Adrenal gland (tissue), 12 donors: ENCODE measurements around the gene SLC5A6. TPM values are rescaled to one million over a fixed set of nuclear protein-coding genes. Genes with fewer than 3 reads are reported as not detected.

ENCODE experiments used
- DNase-seq, 7 donors: peaks; one replicate each; pipeline ENCODE4 v3.0.0-alpha.2; 2019 to 2020
- H3K27ac ChIP-seq, 5 donors: fragments of 200-600 bp; sonication (generic) in 4 of 5; 1 replicate in 3 of 5; 2 replicates in 2 of 5; pipeline versions ENCODE4 v1.5.1 to v1.8.0; 2016 to 2020; ENCODE audit warnings: mild to moderate bottlenecking in 1 of 5
- H3K27me3 ChIP-seq: fragments of 200-600 bp; 2 replicates; pipeline ENCODE4 v1.8.0; 2021
- H3K36me3 ChIP-seq, 2 donors: fragments of 200-600 bp; replicated peaks in 1 of 2; 1 replicate in 1 of 2; 2 replicates in 1 of 2; pipeline versions ENCODE4 v1.5.1 to v1.8.0; 2018 to 2022
- H3K4me1 ChIP-seq, 2 donors: fragments of 200-600 bp; replicated peaks in 1 of 2; 1 replicate in 1 of 2; 2 replicates in 1 of 2; pipeline versions ENCODE4 v1.5.1 to v1.8.0; 2018 to 2021
- H3K4me3 ChIP-seq, 4 donors: fragments of 200-600 bp; sonication (generic) in 3 of 4; one replicate each; pipeline ENCODE4 v1.5.1; 2016 to 2018
- H3K9me3 ChIP-seq, 3 donors: fragments of 200-600 bp; sonication (generic) in 1 of 3; replicated peaks in 1 of 3; 1 replicate in 2 of 3; 2 replicates in 1 of 3; pipeline versions ENCODE4 v1.5.1 to v1.8.0; 2016 to 2021
- POLR2A ChIP-seq, 2 donors: fragments of 450-650 bp; IDR thresholded peaks; one replicate each; pipeline ENCODE4 v1.6.1; 2017; ENCODE audit warnings: antibody characterized with exemption in 2 of 2, mild to moderate bottlenecking in 2 of 2, moderate library complexity in 1 of 2
- WGBS, 4 donors: extraction: QIAGEN DNeasy Blood & Tissue Kit in 2 of 4; methylation state at CpG; one replicate each; pipeline versions ENCODE4 v1.1.5 to v1.1.7; 2013 to 2017; 5-methylcytosine and 5-hydroxymethylcytosine counted together
- intact Hi-C, 2 donors: fragments of 100-400 bp; cut with DNase I; formaldehyde crosslinking; loops; one replicate each; pipeline versions ENCODE4 v1.14.1 to v1.15.0; 2022 to 2023
- polyA plus RNA-seq, 3 donors: library from polyadenylated mRNA; stranded (reverse); fragments of 200-250 nt in 2 of 3; fragments of 350-450 nt in 1 of 3; fragmentation: Illumina TruSeq in 1 of 3; extraction: RNeasy Lipid Tissue Mini Kit (QIAGEN cat#74804) in 1 of 3; gene quantifications; one replicate each; pipeline ENCODE4 v1.2.3, GENCODE V29; 2013 to 2014
- total RNA-seq, 9 donors: library from RNA; depleted of rRNA in 4 of 9; stranded (reverse); fragments of >200 nt in 4 of 9; fragments of 120-200 nt in 1 of 9; fragmentation: NEBNext Ultra II Directional in 1 of 9; extraction: Animal tissue kit (Norgen Biotek cat#: 25700) in 1 of 9; gene quantifications; one replicate each; pipeline versions ENCODE4 v1.1.0 to v1.2.4, GENCODE V29; 2013 to 2023
- TF ChIP-seq, protein P1 (sequence below), 6 experiments: fragments of 450-650 bp in 4 of 6; fragments of 200-600 bp in 2 of 6; sonication (generic) in 1 of 6; IDR thresholded peaks; 1 replicate in 5 of 6; 2 replicates in 1 of 6; pipeline versions ENCODE4 v1.5.1 to v1.8.0; 2016 to 2021; ENCODE audit warnings: antibody characterized with exemption in 6 of 6, mild to moderate bottlenecking in 2 of 6, moderate library complexity in 1 of 6
- donor health status: healthy with polysubstance abuse.
- donor health status: Bipolar disorder and iron deficiency.
- donor health status: DM: yes; HTN: yes; CAD: no.
- donor health status: DM: no; HTN: no; CAD: no.
- donor health status: DM: no; HTN: no; CAD: no.
- donor health status: DM: yes; HTN: yes; CAD: no.

SLC5A6 gene
- total and polyA plus RNA-seq, 12 donors: 13.5 to 35.0 (median 18.3) TPM

DNA sequence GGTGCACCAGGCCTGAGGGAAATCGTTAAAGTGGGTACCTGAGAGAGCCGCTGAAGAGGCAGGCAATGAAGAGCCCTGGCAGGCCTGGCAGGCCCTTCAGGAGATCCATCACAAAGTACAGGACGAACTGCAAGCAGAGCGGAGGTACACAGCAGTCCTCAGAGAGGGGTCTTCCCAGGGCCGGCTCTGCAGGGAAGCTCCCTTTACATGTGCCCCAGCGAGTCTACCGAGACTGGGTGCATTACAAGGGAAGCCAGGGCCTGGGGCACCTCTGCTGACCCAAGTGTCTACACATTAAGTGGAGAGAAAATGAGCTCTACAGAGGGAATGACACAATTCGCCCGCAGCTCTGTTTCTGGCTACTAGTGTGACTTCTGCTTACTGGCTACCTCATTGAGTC is 8.3 kb downstream of the SLC5A6 start:
- intact Hi-C loops: no loop called here
- Histone ChIP-seq H3K36me3 (peaks cover 0 to 51% of the 10 kb centered on the region in 2 donors), H3K9me3 (no peaks in the 10 kb centered on the region), H3K27me3 (no peaks in the 10 kb centered on the region), H3K4me1 (no peaks in the 10 kb centered on the region), H3K27ac (no peak overlapping the region), H3K4me3 (no peak overlapping the region)
- no peak for DNase-seq
- no peak for TF ChIP-seq POLR2A (IDR thresholded peaks at IDR 0.05)
- TF ChIP-seq, protein P1, sequence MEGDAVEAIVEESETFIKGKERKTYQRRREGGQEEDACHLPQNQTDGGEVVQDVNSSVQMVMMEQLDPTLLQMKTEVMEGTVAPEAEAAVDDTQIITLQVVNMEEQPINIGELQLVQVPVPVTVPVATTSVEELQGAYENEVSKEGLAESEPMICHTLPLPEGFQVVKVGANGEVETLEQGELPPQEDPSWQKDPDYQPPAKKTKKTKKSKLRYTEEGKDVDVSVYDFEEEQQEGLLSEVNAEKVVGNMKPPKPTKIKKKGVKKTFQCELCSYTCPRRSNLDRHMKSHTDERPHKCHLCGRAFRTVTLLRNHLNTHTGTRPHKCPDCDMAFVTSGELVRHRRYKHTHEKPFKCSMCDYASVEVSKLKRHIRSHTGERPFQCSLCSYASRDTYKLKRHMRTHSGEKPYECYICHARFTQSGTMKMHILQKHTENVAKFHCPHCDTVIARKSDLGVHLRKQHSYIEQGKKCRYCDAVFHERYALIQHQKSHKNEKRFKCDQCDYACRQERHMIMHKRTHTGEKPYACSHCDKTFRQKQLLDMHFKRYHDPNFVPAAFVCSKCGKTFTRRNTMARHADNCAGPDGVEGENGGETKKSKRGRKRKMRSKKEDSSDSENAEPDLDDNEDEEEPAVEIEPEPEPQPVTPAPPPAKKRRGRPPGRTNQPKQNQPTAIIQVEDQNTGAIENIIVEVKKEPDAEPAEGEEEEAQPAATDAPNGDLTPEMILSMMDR (IDR thresholded peaks at IDR 0.05): no peak
- WGBS, 4 donors: 89 to 97% (median 96%) methylated on average over 9 of the region's 9 CpGs

DNA sequence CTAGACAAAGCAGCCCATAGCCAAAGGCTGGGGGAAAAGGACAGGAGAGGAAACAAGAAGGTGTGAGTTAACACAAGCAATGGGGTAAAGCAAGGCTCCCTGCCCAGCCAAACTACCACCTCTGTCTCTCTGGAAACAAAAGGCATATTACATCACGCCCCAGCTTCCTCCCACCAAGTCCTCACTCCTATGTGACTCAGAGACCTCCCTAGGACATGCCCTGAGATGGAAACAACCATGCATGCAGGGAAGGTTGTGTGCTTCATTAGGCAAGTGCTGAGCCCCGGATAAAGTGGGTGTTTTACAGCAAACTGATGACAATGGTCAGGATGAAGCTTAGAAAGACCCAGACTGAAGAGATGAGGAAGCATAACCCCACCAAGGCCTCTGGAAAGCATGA is 9.2 kb downstream of the SLC5A6 start:
- WGBS, 4 donors: 79 to 92% (median 89%) methylated on average over 2 of the region's 2 CpGs
- intact Hi-C loops: no loop called here
- Histone ChIP-seq H3K4me1 (no peaks in the 10 kb centered on the region), H3K36me3 (peaks cover 0 to 49% of the 10 kb centered on the region in 2 donors), H3K27ac (no peak overlapping the region), H3K4me3 (no peak overlapping the region), H3K9me3 (no peaks in the 10 kb centered on the region), H3K27me3 (no peaks in the 10 kb centered on the region)
- no peak for DNase-seq
- TF ChIP-seq, protein P1 (IDR thresholded peaks at IDR 0.05): no peak
- TF ChIP-seq POLR2A (IDR thresholded peaks at IDR 0.05): no peak

DNA sequence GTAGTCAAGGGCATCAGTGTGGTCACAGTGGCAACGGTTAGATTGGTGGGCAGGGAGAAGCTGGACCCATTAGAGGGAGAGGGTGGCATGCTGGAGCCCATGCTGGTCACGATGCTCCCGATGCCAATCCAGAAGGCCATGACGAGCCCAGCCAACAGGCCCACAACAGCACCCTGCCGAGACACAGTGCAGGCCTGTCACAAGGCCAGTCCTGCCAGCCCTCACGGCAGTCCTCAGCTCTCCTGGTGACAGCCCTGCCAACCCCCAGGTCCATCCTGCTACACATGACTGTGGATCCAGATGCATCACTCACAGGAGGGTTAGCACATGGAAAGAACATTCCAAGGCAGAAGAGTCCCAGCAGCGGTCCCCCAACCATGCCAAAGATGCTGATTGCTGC is 10.4 kb downstream of the SLC5A6 start:
- no peak overlapping the region for H3K27ac ChIP-seq
- intact Hi-C loops: no loop called here
- DNase-seq: no peak
- no peak overlapping the region for H3K4me3 ChIP-seq
- TF ChIP-seq, protein P1 (IDR thresholded peaks at IDR 0.05): no peak
- TF ChIP-seq POLR2A (IDR thresholded peaks at IDR 0.05): no peak
- peaks cover 0 to 38% of the 10 kb centered on the region in 2 donors for H3K36me3 ChIP-seq
- no peaks in the 10 kb centered on the region for H3K4me1 ChIP-seq
- WGBS, 4 donors: 92 to 100% (median 94%) methylated on average over 2 to 7 of the region's 7 CpGs
- H3K9me3 ChIP-seq: no peaks in the 10 kb centered on the region
- H3K27me3 ChIP-seq: no peaks in the 10 kb centered on the region

DNA sequence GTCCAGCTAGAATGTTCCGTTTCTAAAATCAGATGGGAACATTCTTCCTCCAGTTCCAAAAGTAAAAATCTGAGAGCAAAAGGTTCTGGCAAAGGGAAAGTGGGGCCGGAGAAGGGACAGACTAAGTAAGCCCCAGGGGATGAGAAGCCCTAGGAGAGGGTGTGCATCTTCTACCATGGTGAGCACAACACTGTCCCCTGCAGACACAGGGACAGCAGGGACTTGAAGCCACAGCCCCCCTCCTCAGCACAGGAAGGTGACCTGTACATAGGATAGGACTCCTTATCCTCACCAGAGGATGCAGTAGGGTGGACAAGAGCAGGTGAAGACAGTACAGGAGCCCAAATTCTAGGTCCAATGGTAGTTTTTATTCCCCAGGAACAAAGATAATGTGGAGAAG is 12.8 kb downstream of the SLC5A6 start:
- Histone ChIP-seq H3K36me3 (peaks cover 0 to 19% of the 10 kb centered on the region in 2 donors), H3K9me3 (no peaks in the 10 kb centered on the region), H3K27ac (no peak overlapping the region), H3K27me3 (no peaks in the 10 kb centered on the region), H3K4me1 (no peaks in the 10 kb centered on the region), H3K4me3 (no peak overlapping the region)
- intact Hi-C loops: no loop called here
- 70 to 91% (median 88%) methylated on average over 2 of the region's 2 CpGs for WGBS, 4 donors
- no peak for TF ChIP-seq POLR2A (IDR thresholded peaks at IDR 0.05)
- TF ChIP-seq, protein P1 (IDR thresholded peaks at IDR 0.05): no peak
- DNase-seq: no peak
